IMR-90 (cell line): ENCODE results near the gene EGFR. TPM values are rescaled to one million over a fixed set of nuclear protein-coding genes. Genes with fewer than 3 reads are reported as not detected.

Experiments
- ATAC-seq: fragments of 200-7000 bp; cut with Tn5 transposase; 2 replicates; pipeline ENCODE4 v1.9.1; 2020; ENCODE audit warnings: low read depth, mild to moderate bottlenecking, moderate library complexity
- BruUV-seq: library from RNA; stranded (reverse); fragments of 400-500 nt; replicated peaks from 2 replicates; lab custom pipeline; 2021; lab: Mats Ljungman, UMichigan
- CTCF ChIA-PET: fragments of 300-600 bp; formaldehyde crosslinking; extraction: SDS; loops from one replicate; lab custom pipeline; 2021; ENCODE audit warnings: antibody characterized with exemption; lab: Yijun Ruan, JAX
- POLR2A ChIA-PET: fragments of 300-600 bp; sonication (Branson Sonifier 250); formaldehyde crosslinking; loops from one replicate; lab custom pipeline; 2022; ENCODE audit warnings: antibody characterized with exemption; ENCODE audit not compliant: unreplicated experiment; lab: Charles Lee
- DNase-seq: peaks from one replicate; pipeline ENCODE4 v3.0.0; 2013
- H2AFZ ChIP-seq: replicated peaks from 2 replicates; pipeline ENCODE3; 2013; ENCODE audit warnings: low read length, mild to moderate bottlenecking; ENCODE audit not compliant: poor library complexity
- H2AK5ac ChIP-seq: 2 replicates; pipeline ENCODE4 v1.6.1; 2013; ENCODE audit warnings: low read depth, low read length, inconsistent platforms
- H2AK9ac ChIP-seq: replicated peaks from 2 replicates; pipeline ENCODE3; 2013; ENCODE audit warnings: mild to moderate bottlenecking, low read depth, low read length, moderate library complexity; ENCODE audit not compliant: poor library complexity
- H2BK120ac ChIP-seq: 2 replicates; pipeline ENCODE4 v1.6.1; 2013; ENCODE audit warnings: low read depth, low read length, inconsistent platforms
- H2BK15ac ChIP-seq: 3 replicates; pipeline ENCODE4 v1.6.1; 2013; ENCODE audit warnings: low read depth, low read length, inconsistent platforms
- H2BK20ac ChIP-seq: 2 replicates; pipeline ENCODE4 v1.6.1; 2013; ENCODE audit warnings: low read depth, mild to moderate bottlenecking, inconsistent platforms, low read length, moderate library complexity
- H2BK5ac ChIP-seq: 2 replicates; pipeline ENCODE4 v1.6.1; 2013; ENCODE audit warnings: mild to moderate bottlenecking, low read depth, low read length, inconsistent platforms; ENCODE audit not compliant: poor library complexity, severe bottlenecking
- H3K14ac ChIP-seq: replicated peaks from 2 replicates; pipeline ENCODE4 v1.6.1; 2013; ENCODE audit warnings: low read depth, low read length, inconsistent platforms
- H3K18ac ChIP-seq: 2 replicates; pipeline ENCODE4 v1.6.1; 2013; ENCODE audit warnings: low read depth, low read length, control low read depth
- H3K23ac ChIP-seq: 2 replicates; pipeline ENCODE4 v1.6.1; 2013; ENCODE audit warnings: low read depth, low read length, inconsistent platforms
- H3K27ac ChIP-seq: 2 replicates; pipeline ENCODE4 v1.5.1; 2013; ENCODE audit warnings: mild to moderate bottlenecking, control low read depth, low read length; ENCODE audit not compliant: insufficient read depth
- H3K27me3 ChIP-seq: 2 replicates; pipeline ENCODE4 v1.6.1; 2013; ENCODE audit warnings: low read length; ENCODE audit not compliant: control insufficient read depth, insufficient read depth
- H3K36me3 ChIP-seq: 2 replicates; pipeline ENCODE4 v1.6.1; 2013; ENCODE audit warnings: low read length, mixed read lengths; ENCODE audit not compliant: control insufficient read depth, insufficient read depth
- H3K4ac ChIP-seq: 2 replicates; pipeline ENCODE4 v1.6.1; 2013; ENCODE audit warnings: low read depth, low read length, inconsistent platforms
- H3K4me1 ChIP-seq: 2 replicates; pipeline ENCODE4 v1.6.1; 2013; ENCODE audit warnings: low read length, mixed read lengths; ENCODE audit not compliant: control insufficient read depth, insufficient read depth
- H3K4me2 ChIP-seq: 2 replicates; pipeline ENCODE4 v1.6.1; 2013; ENCODE audit warnings: low read depth, mild to moderate bottlenecking, control low read depth, low read length, moderate library complexity
- H3K4me3 ChIP-seq: 2 replicates; pipeline ENCODE4 v1.5.1; 2013; ENCODE audit warnings: low read depth, mild to moderate bottlenecking, control low read depth, low read length, moderate library complexity; ENCODE audit not compliant: insufficient read depth
- H3K56ac ChIP-seq: 2 replicates; pipeline ENCODE4 v1.6.1; 2013; ENCODE audit warnings: low read length, inconsistent platforms; ENCODE audit not compliant: insufficient read depth; ENCODE audit errors: extremely low read depth
- H3K79me1 ChIP-seq, 2 experiments: 2 replicates each; pipeline ENCODE4 v1.6.1; 2013; ENCODE audit warnings: low read length in 2 of 2, inconsistent platforms in 1 of 2, low read depth in 1 of 2
- H3K9ac ChIP-seq: 2 replicates; pipeline ENCODE4 v1.6.1; 2013; ENCODE audit warnings: low read depth, low read length, control low read depth
- H3K9me1 ChIP-seq: 2 replicates; pipeline ENCODE4 v1.6.1; 2013; ENCODE audit warnings: low read length, inconsistent platforms; ENCODE audit not compliant: insufficient read depth
- H3K9me3 ChIP-seq: 2 replicates; pipeline ENCODE4 v1.6.1; 2013; ENCODE audit warnings: low read length; ENCODE audit not compliant: control insufficient read depth, insufficient read depth
- H4K20me1 ChIP-seq: 2 replicates; pipeline ENCODE4 v1.6.1; 2013; ENCODE audit warnings: low read length, inconsistent platforms; ENCODE audit not compliant: insufficient read depth
- H4K5ac ChIP-seq: 2 replicates; pipeline ENCODE4 v1.6.1; 2013; ENCODE audit warnings: mild to moderate bottlenecking, low read depth, low read length, control low read depth
- H4K8ac ChIP-seq, 2 experiments: 2 replicates each; pipeline ENCODE4 v1.6.1; 2013; ENCODE audit warnings: low read depth in 2 of 2, low read length in 2 of 2, control low read depth in 1 of 2, inconsistent platforms in 1 of 2
- H4K91ac ChIP-seq: 2 replicates; pipeline ENCODE4 v1.6.1; 2013; ENCODE audit warnings: low read depth, low read length, inconsistent platforms; ENCODE audit not compliant: insufficient read depth
- BHLHE40 ChIP-seq: fragments of 150-350 bp; IDR thresholded peaks from 2 replicates; pipeline ENCODE4 v1.6.1; 2016; ENCODE audit warnings: mild to moderate bottlenecking, low read depth, low read length
- CEBPB ChIP-seq: IDR thresholded peaks from 2 replicates; pipeline ENCODE4 v1.6.1; 2012; ENCODE audit warnings: low read depth, low read length, improper control_type of control experiment
- CHD1 ChIP-seq: IDR thresholded peaks from 2 replicates; pipeline ENCODE4 v1.6.1; 2012; ENCODE audit warnings: low read depth, low read length, improper control_type of control experiment
- CTCF ChIP-seq: conservative IDR thresholded peaks from 2 replicates; pipeline ENCODE4 v1.5.1; 2012; ENCODE audit warnings: mild to moderate bottlenecking, low read depth, low read length, improper control_type of control experiment
- ELK1 ChIP-seq: fragments of 150-350 bp; IDR thresholded peaks from 2 replicates; pipeline ENCODE4 v1.6.1; 2016; ENCODE audit warnings: low read depth, mild to moderate bottlenecking, low read length, moderate library complexity, borderline replicate concordance
- FOS ChIP-seq: fragments of 150-350 bp; IDR thresholded peaks from 2 replicates; pipeline ENCODE4 v1.6.1; 2016; ENCODE audit warnings: low read depth, low read length
- MAFK ChIP-seq: IDR thresholded peaks from 2 replicates; pipeline ENCODE4 v1.6.1; 2012; ENCODE audit warnings: low read depth, low read length, improper control_type of control experiment
- MAZ ChIP-seq: IDR thresholded peaks from 2 replicates; pipeline ENCODE4 v1.6.1; 2012; ENCODE audit warnings: low read depth, mild to moderate bottlenecking, low read length, improper control_type of control experiment, moderate library complexity, borderline replicate concordance
- MXI1 ChIP-seq: IDR thresholded peaks from 2 replicates; pipeline ENCODE4 v1.6.1; 2012; ENCODE audit warnings: low read depth, mild to moderate bottlenecking, low read length, moderate library complexity, borderline replicate concordance
- NFE2L2 ChIP-seq: fragments of 150-350 bp; IDR thresholded peaks from 2 replicates; pipeline ENCODE4 v1.6.1; 2016; ENCODE audit warnings: low read depth, mild to moderate bottlenecking, low read length
- POLR2A ChIP-seq: IDR thresholded peaks from 2 replicates; pipeline ENCODE4 v1.6.1; 2012; ENCODE audit warnings: mild to moderate bottlenecking, low read depth, low read length
- RAD21 ChIP-seq: IDR thresholded peaks from 2 replicates; pipeline ENCODE4 v1.6.1; 2012; ENCODE audit warnings: low read length, improper control_type of control experiment
- RCOR1 ChIP-seq: IDR thresholded peaks from 2 replicates; pipeline ENCODE4 v1.6.1; 2012; ENCODE audit warnings: mild to moderate bottlenecking, low read length, improper control_type of control experiment; ENCODE audit not compliant: insufficient replicate concordance
- RFX5 ChIP-seq: IDR thresholded peaks from 2 replicates; pipeline ENCODE4 v1.8.0; 2012; ENCODE audit warnings: low read depth, mild to moderate bottlenecking, low read length, moderate library complexity
- SMC3 ChIP-seq: fragments of 150-350 bp; IDR thresholded peaks from 2 replicates; pipeline ENCODE4 v1.6.1; 2016; ENCODE audit warnings: low read depth, mild to moderate bottlenecking, antibody characterized with exemption, low read length, moderate library complexity
- USF2 ChIP-seq: fragments of 150-350 bp; IDR thresholded peaks from 2 replicates; pipeline ENCODE4 v1.6.1; 2017; ENCODE audit warnings: mild to moderate bottlenecking, antibody characterized with exemption, low read length, low read depth
- WGBS, 2 experiments: methylation state at CpG; one replicate each; pipeline versions ENCODE4 v1.1.5 to v1.1.7; 2013; ENCODE audit warnings: missing lambda C conversion rate in 2 of 2; ENCODE audit not compliant: insufficient read length in 1 of 2; ENCODE audit errors: extremely low coverage in 2 of 2; 5-methylcytosine and 5-hydroxymethylcytosine counted together
- dilution Hi-C: fragments of 300-500 bp; cut with HindIII; formaldehyde crosslinking; loops from one replicate; pipeline ENCODE4 v1.14.3; 2018; ENCODE audit warnings: low sequenced_read_pairs; ENCODE audit not compliant: unreplicated experiment
- in situ Hi-C: fragments of 300-500 bp; cut with MboI; formaldehyde crosslinking; loops from 3 replicates; pipeline ENCODE4 v1.14.3; 2019; ENCODE audit warnings: low sequenced_read_pairs, inconsistent platforms, mixed read lengths
- intact Hi-C: fragments of 100-400 bp; cut with micrococcal nuclease; formaldehyde crosslinking; loops from 2 replicates; pipeline ENCODE4 v1.10.0; 2022
- polyA plus RNA-seq, 3 experiments: library from polyadenylated mRNA; depleted of rRNA; stranded (reverse); fragments of >200 nt; gene quantifications; 2 replicates each; pipeline ENCODE4 v1.2.3, GENCODE V29; 2012; ENCODE audit warnings: low replicate concordance in 1 of 3
- total RNA-seq: library from RNA; depleted of rRNA; stranded (reverse); fragments of >200 nt; gene quantifications from 2 replicates; pipeline ENCODE4 v1.2.3, GENCODE V29; 2012

Gene EGFR
- total and polyA plus RNA-seq, 2 of the 4 experiments (the other 2 are of a cell fraction), result 36.9 to 60.4 TPM

GRCh38 chr7:55033236-55033846, 14.5 kb downstream of the EGFR start:
- ChIA-PET CTCF (no interaction called here), POLR2A (no interaction called here)
- Histone ChIP-seq H2BK20ac (no peak overlapping the region), H2BK120ac (no peak overlapping the region), H4K20me1 (peaks cover 78% of the 10 kb centered on the region), H3K9me3 (no peaks in the 10 kb centered on the region), H3K4me1 (peaks cover 29% of the 10 kb centered on the region), H3K9ac (no peak overlapping the region), H3K23ac (no peak overlapping the region), H3K56ac (no peak overlapping the region), H3K9me1 (peaks cover 43% of the 10 kb centered on the region), H2AFZ (no peak overlapping the region), H3K79me1 (peaks cover 40 to 82% of the 10 kb centered on the region in 2 experiments), H3K14ac (no peak overlapping the region), H4K5ac (no peak overlapping the region), H3K4ac (no peak overlapping the region), H2BK15ac (no peak overlapping the region), H2AK5ac (no peak overlapping the region), H3K18ac (no peak overlapping the region), H3K36me3 (peaks cover 7% of the 10 kb centered on the region), H2BK5ac (no peak overlapping the region), H3K4me3 (no peak overlapping the region), H4K91ac (no peak overlapping the region), H4K8ac (no peak overlapping the region), H2AK9ac (no peak overlapping the region), H3K27ac (no peak overlapping the region), H3K27me3 (no peaks in the 10 kb centered on the region), H3K4me2 (no peak overlapping the region)
- in situ Hi-C loops, result no loop called here
- TF ChIP-seq CTCF, result no peak
- no peak for TF ChIP-seq SMC3
- TF ChIP-seq CHD1, result no peak
- TF ChIP-seq FOS, result no peak
- no peak for TF ChIP-seq MXI1
- no peak for TF ChIP-seq CEBPB
- TF ChIP-seq BHLHE40, result no peak
- no peak for TF ChIP-seq POLR2A
- TF ChIP-seq USF2, result no peak
- no peak for TF ChIP-seq RAD21
- no peak for TF ChIP-seq MAZ
- no peak for TF ChIP-seq RCOR1
- no peak for TF ChIP-seq MAFK
- no peak for TF ChIP-seq NFE2L2
- TF ChIP-seq ELK1, result no peak
- no peak for TF ChIP-seq RFX5
- no peak for DNase-seq
- no peak for ATAC-seq
- intact Hi-C loops, result no loop called here
- WGBS, 2 experiments, result 88% methylated on average over 5 of the region's 10 CpGs; no CpG with 5 or more reads in 1 of the 2 experiments
- dilution Hi-C loops, result no loop called here
- no TSS peak for BruUV-seq
